OCI-LY1 (cell line): ENCODE measurements around the gene SLC22A4.

ENCODE experiments used
- H2AFZ ChIP-seq: fragments of 200-600 bp; sonication (generic), shearing (Covaris generic); 2 replicates; pipeline ENCODE4 v1.6.0; 2014; ENCODE audit warnings: antibody characterized with exemption, mild to moderate bottlenecking, low read length
- H3F3A ChIP-seq: fragments of 200-600 bp; sonication (generic), shearing (Covaris generic); 2 replicates; pipeline ENCODE4 v1.6.0; 2014; ENCODE audit warnings: mild to moderate bottlenecking, antibody characterized with exemption, low read length, moderate library complexity; ENCODE audit not compliant: insufficient read depth
- H3K27ac ChIP-seq: fragments of 200-600 bp; sonication (generic); 2 replicates; pipeline ENCODE4 v1.5.1; 2014; ENCODE audit warnings: low read length, mixed run types, mild to moderate bottlenecking, low read depth; ENCODE audit not compliant: poor library complexity, severe bottlenecking
- H3K27me3 ChIP-seq: fragments of 200-600 bp; sonication (generic); 2 replicates; pipeline ENCODE4 v1.6.0; 2014; ENCODE audit warnings: antibody characterized with exemption, mild to moderate bottlenecking, low read length, moderate library complexity; ENCODE audit not compliant: insufficient read depth
- H3K36me3 ChIP-seq: fragments of 200-600 bp; sonication (generic); 2 replicates; pipeline ENCODE4 v1.6.1; 2014; ENCODE audit warnings: mild to moderate bottlenecking, antibody characterized with exemption, low read length, moderate library complexity, mixed read lengths; ENCODE audit not compliant: insufficient read depth
- H3K4me1 ChIP-seq: fragments of 200-600 bp; sonication (generic); 2 replicates; pipeline ENCODE4 v1.5.1; 2014; ENCODE audit warnings: mild to moderate bottlenecking, low read length, moderate library complexity; ENCODE audit not compliant: insufficient read depth, severe bottlenecking
- H3K4me2 ChIP-seq: fragments of 200-600 bp; sonication (generic), shearing (Covaris generic); 2 replicates; pipeline ENCODE4 v1.6.1; 2014; ENCODE audit warnings: low read length
- H3K4me3 ChIP-seq: fragments of 200-600 bp; sonication (generic); 2 replicates; pipeline ENCODE4 v1.5.1; 2014; ENCODE audit warnings: low read length, low read depth, mild to moderate bottlenecking, mixed read lengths; ENCODE audit not compliant: poor library complexity, severe bottlenecking
- H3K79me2 ChIP-seq: fragments of 200-600 bp; shearing (Covaris generic); 2 replicates; pipeline ENCODE4 v1.6.1; 2016; ENCODE audit warnings: mixed run types, low read length, mixed read lengths; ENCODE audit not compliant: insufficient read depth
- H3K9ac ChIP-seq: fragments of 200-600 bp; sonication (generic), shearing (Covaris generic); 2 replicates; pipeline ENCODE4 v1.6.1; 2014; ENCODE audit warnings: mild to moderate bottlenecking, low read length, mixed read lengths
- H3K9me2 ChIP-seq: fragments of 200-600 bp; sonication (generic), shearing (Covaris generic); 2 replicates; pipeline ENCODE4 v1.6.1; 2014; ENCODE audit warnings: low read depth, mild to moderate bottlenecking, low read length, mixed read lengths
- H3K9me3 ChIP-seq: fragments of 200-600 bp; shearing (Covaris generic); 2 replicates; pipeline ENCODE4 v1.6.1; 2014; ENCODE audit warnings: low read length, mixed read lengths
- H4K20me1 ChIP-seq: fragments of 200-600 bp; sonication (generic), shearing (Covaris generic); 2 replicates; pipeline ENCODE4 v1.6.0; 2016; ENCODE audit warnings: mild to moderate bottlenecking, low read length; ENCODE audit not compliant: insufficient read depth
- EZH2 ChIP-seq: fragments of 200-600 bp; sonication (generic), shearing (Covaris generic); IDR thresholded peaks from 2 replicates; pipeline ENCODE4 v1.8.0; 2017; ENCODE audit warnings: borderline replicate concordance, mixed run types, mild to moderate bottlenecking, antibody characterized with exemption, low read length, moderate library complexity, mixed read lengths
- TF ChIP-seq, protein P1 (sequence below): fragments of 200-600 bp; sonication (generic), shearing (Covaris generic); IDR thresholded peaks from 2 replicates; pipeline ENCODE4 v1.5.1; 2017; ENCODE audit warnings: mild to moderate bottlenecking, antibody characterized with exemption, low read length, moderate library complexity, mixed read lengths

Gene SLC22A4

GRCh38 chr5:132277256-132277655 is 16.9 kb upstream of the SLC22A4 start:
- H3K36me3 ChIP-seq: no peaks in the 10 kb centered on the region
- no peaks in the 10 kb centered on the region for H3K9me3 ChIP-seq

GRCh38 chr5:132277971-132278853 is 16.0 kb upstream of the SLC22A4 start:
- no peak overlapping the region for H3K4me2 ChIP-seq
- TF ChIP-seq, protein P1, sequence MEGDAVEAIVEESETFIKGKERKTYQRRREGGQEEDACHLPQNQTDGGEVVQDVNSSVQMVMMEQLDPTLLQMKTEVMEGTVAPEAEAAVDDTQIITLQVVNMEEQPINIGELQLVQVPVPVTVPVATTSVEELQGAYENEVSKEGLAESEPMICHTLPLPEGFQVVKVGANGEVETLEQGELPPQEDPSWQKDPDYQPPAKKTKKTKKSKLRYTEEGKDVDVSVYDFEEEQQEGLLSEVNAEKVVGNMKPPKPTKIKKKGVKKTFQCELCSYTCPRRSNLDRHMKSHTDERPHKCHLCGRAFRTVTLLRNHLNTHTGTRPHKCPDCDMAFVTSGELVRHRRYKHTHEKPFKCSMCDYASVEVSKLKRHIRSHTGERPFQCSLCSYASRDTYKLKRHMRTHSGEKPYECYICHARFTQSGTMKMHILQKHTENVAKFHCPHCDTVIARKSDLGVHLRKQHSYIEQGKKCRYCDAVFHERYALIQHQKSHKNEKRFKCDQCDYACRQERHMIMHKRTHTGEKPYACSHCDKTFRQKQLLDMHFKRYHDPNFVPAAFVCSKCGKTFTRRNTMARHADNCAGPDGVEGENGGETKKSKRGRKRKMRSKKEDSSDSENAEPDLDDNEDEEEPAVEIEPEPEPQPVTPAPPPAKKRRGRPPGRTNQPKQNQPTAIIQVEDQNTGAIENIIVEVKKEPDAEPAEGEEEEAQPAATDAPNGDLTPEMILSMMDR: no peak
- H3K4me3 ChIP-seq: no peak overlapping the region
- no peaks in the 10 kb centered on the region for H3K36me3 ChIP-seq
- no peaks in the 10 kb centered on the region for H3K4me1 ChIP-seq
- H3K9ac ChIP-seq: no peak overlapping the region
- H2AFZ ChIP-seq: no peak overlapping the region
- H3F3A ChIP-seq: no peaks in the 10 kb centered on the region
- H3K9me2 ChIP-seq: no peaks in the 10 kb centered on the region
- no peaks in the 10 kb centered on the region for H4K20me1 ChIP-seq
- H3K9me3 ChIP-seq: no peaks in the 10 kb centered on the region
- H3K27me3 ChIP-seq: no peaks in the 10 kb centered on the region; the same call in 1 of the 2 replicates
- no peak overlapping the region for H3K27ac ChIP-seq
- H3K79me2 ChIP-seq: no peaks in the 10 kb centered on the region

More at GRCh38 chr5:132277256-132277655, 16.9 kb upstream of the SLC22A4 start:
- Histone ChIP-seq H3K4me2 (no peak overlapping the region), H3K27me3 (no peaks in the 10 kb centered on the region), H3F3A (no peaks in the 10 kb centered on the region), H3K27ac (no peak overlapping the region), H2AFZ (no peak overlapping the region), H4K20me1 (no peaks in the 10 kb centered on the region), H3K4me1 (no peaks in the 10 kb centered on the region), H3K4me3 (no peak overlapping the region), H3K79me2 (no peaks in the 10 kb centered on the region), H3K9ac (no peak overlapping the region), H3K9me2 (no peaks in the 10 kb centered on the region)
- TF ChIP-seq, protein P1: no peak
- TF ChIP-seq EZH2: no peak

GRCh38 chr5:132279801-132280200 is 14.4 kb upstream of the SLC22A4 start:
- no peak overlapping the region for H2AFZ ChIP-seq
- H3K36me3 ChIP-seq: no peaks in the 10 kb centered on the region
- H4K20me1 ChIP-seq: no peaks in the 10 kb centered on the region
- no peaks in the 10 kb centered on the region for H3F3A ChIP-seq
- H3K27ac ChIP-seq: no peak overlapping the region
- H3K4me3 ChIP-seq: no peak overlapping the region
- no peaks in the 10 kb centered on the region for H3K9me2 ChIP-seq
- H3K79me2 ChIP-seq: no peaks in the 10 kb centered on the region
- no peak overlapping the region for H3K9ac ChIP-seq
- no peaks in the 10 kb centered on the region for H3K9me3 ChIP-seq
- no peak overlapping the region for H3K4me2 ChIP-seq
- no peaks in the 10 kb centered on the region for H3K4me1 ChIP-seq
- H3K27me3 ChIP-seq: no peaks in the 10 kb centered on the region; the same call in 1 of the 2 replicates
- TF ChIP-seq, protein P1: no peak
- TF ChIP-seq EZH2: no peak
